ENCODE results near the gene DNAJC7.

The DNAJC7 gene

GRCh38 chr17:41930009-41930832 lies 87.0 kb downstream of the DNAJC7 start, which contains the start of gene ODAD4:
TSS of gene ODAD4 (plus strand) at chr17:41930617. CDS start at chr17:41930724, 107 bp downstream.
- Histone ChIP-seq H3K4me3 (ENCODE audit: low read depth in 1 of 5, low read length in 5 of 5) (peak within 1 kb of the TSS; percentile 68 to 93 (median 77)), H3K27ac (ENCODE audit: low read depth, low read length) (peak within 1 kb of the TSS; percentile 59), H3K9me3 (ENCODE audit: control insufficient read depth in 5 of 5, low read length in 5 of 5) (no peaks in the 10 kb centered on the region), H3K36me3 (ENCODE audit: control insufficient read depth in 5 of 5, insufficient read depth in 5 of 5, low read length in 5 of 5) (no peaks in the 10 kb centered on the region), H3K27me3 (ENCODE audit: control insufficient read depth in 5 of 5, insufficient read depth in 4 of 5, low read length in 5 of 5) (no peaks in the 10 kb centered on the region), H3K9ac (ENCODE audit: low read length in 5 of 5) (peak within 1 kb of the TSS; percentile 51 to 77 (median 68)), H3K4me1 (ENCODE audit: control insufficient read depth in 5 of 5, insufficient read depth in 5 of 5, low read length in 5 of 5) (peaks cover 0 to 34% (median 11%) of the 10 kb centered on the region in 5 donors)

GRCh38 chr17:41928693-41929251 lies 88.5 kb downstream of the DNAJC7 start:
- peaks cover 0 to 34% (median 11%) of the 10 kb centered on the region in 5 donors for H3K4me1 ChIP-seq (ENCODE audit: control insufficient read depth in 5 of 5, insufficient read depth in 5 of 5, low read length in 5 of 5)
- no peaks in the 10 kb centered on the region for H3K36me3 ChIP-seq (ENCODE audit: control insufficient read depth in 5 of 5, insufficient read depth in 5 of 5, low read length in 5 of 5)
- no peak overlapping the region for H3K9ac ChIP-seq (ENCODE audit: low read length in 5 of 5)
- H3K27ac ChIP-seq (ENCODE audit: low read depth, low read length) = no peak overlapping the region
- H3K4me3 ChIP-seq (ENCODE audit: low read depth in 1 of 5, low read length in 5 of 5) = no peak overlapping the region
- H3K9me3 ChIP-seq (ENCODE audit: control insufficient read depth in 5 of 5, low read length in 5 of 5) = no peaks in the 10 kb centered on the region
- no peaks in the 10 kb centered on the region for H3K27me3 ChIP-seq (ENCODE audit: control insufficient read depth in 5 of 5, insufficient read depth in 4 of 5, low read length in 5 of 5)
